ENCODE data around the gene MED29. TPM values are rescaled to one million over a fixed set of nuclear protein-coding genes. Genes with fewer than 3 reads are reported as not detected.

Gene MED29
- total RNA-seq, 2 experiments from 2014 or later: 45.0 to 46.1 TPM

DNA sequence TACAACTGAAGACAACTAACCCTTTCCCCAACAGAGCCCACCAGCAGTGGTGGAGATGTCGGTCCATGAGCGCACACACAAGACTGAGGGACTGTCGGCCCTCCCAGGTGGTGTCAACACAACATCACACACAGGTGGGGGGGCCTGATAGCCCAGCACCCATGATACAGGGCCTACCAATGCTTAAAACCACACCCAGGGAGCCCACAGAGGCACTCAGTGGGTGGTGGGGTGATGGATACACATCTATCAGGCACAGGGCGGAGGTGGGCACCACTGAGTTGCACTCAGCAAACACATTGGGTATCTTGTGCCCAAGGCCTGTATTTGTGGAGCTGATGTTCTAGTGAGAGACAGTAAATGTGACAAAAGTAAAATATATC lies 8.5 kb downstream of the MED29 start:
- Mint-ChIP-seq H3K27ac (peak overlapping the region; percentile 98), H3K4me1 (ENCODE audit: low read depth) (peaks cover 51% of the 10 kb centered on the region), H3K36me3 (ENCODE audit: low read depth) (peaks cover 41% of the 10 kb centered on the region), H3K9me3 (no peaks in the 10 kb centered on the region), H3K27me3 (no peaks in the 10 kb centered on the region), H3K4me3 (peak overlapping the region; percentile 74)
- Histone ChIP-seq H3K27me3 (ENCODE audit: control insufficient read depth in 1 of 2, insufficient read depth in 2 of 2, low read length in 2 of 2) (no peaks in the 10 kb centered on the region), H3K4me1 (ENCODE audit: insufficient read depth, low read length) (peaks cover 75% of the 10 kb centered on the region), H3K36me3 (ENCODE audit: insufficient read depth, low read length) (peaks cover 28% of the 10 kb centered on the region), H3K4me3 (ENCODE audit: low read length) (no peak overlapping the region), H3K9me3 (ENCODE audit: control insufficient read depth in 1 of 2, insufficient read depth in 1 of 2, low read length in 2 of 2) (no peaks in the 10 kb centered on the region), H3K27ac (ENCODE audit: low read depth in 1 of 2, low read length in 2 of 2) (peak overlapping the region in 1 of 2 donors; percentile 100)
- DNase-seq: no peak
- CTCF ChIA-PET: interaction anchor here (1.0 to 4.2 kb wide), 2 partner anchors 12 to 57 kb away, joined by 3 to 102 read pairs; partner anchors contain the start of genes PLEKHG2 and SAMD4B
- TF ChIP-seq, protein P1, sequence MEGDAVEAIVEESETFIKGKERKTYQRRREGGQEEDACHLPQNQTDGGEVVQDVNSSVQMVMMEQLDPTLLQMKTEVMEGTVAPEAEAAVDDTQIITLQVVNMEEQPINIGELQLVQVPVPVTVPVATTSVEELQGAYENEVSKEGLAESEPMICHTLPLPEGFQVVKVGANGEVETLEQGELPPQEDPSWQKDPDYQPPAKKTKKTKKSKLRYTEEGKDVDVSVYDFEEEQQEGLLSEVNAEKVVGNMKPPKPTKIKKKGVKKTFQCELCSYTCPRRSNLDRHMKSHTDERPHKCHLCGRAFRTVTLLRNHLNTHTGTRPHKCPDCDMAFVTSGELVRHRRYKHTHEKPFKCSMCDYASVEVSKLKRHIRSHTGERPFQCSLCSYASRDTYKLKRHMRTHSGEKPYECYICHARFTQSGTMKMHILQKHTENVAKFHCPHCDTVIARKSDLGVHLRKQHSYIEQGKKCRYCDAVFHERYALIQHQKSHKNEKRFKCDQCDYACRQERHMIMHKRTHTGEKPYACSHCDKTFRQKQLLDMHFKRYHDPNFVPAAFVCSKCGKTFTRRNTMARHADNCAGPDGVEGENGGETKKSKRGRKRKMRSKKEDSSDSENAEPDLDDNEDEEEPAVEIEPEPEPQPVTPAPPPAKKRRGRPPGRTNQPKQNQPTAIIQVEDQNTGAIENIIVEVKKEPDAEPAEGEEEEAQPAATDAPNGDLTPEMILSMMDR (IDR thresholded peaks at IDR 0.05): no peak
- POLR2A ChIA-PET: interaction anchor here (0.7 to 5.5 kb wide), 3 partner anchors 8 to 12 kb away, joined by 3 to 126 read pairs (median 112); partner anchors contain the start of genes PLEKHG2 and ZFP36
- ATAC-seq (ENCODE audit: poor library complexity): no peak
- intact Hi-C loops (cut with DNase I, micrococcal nuclease): loop anchor here in 1 of 2 experiments (5.0 kb wide), 1 partner anchor 133 kb away; the partner anchor contains the start of gene EID2B

DNA sequence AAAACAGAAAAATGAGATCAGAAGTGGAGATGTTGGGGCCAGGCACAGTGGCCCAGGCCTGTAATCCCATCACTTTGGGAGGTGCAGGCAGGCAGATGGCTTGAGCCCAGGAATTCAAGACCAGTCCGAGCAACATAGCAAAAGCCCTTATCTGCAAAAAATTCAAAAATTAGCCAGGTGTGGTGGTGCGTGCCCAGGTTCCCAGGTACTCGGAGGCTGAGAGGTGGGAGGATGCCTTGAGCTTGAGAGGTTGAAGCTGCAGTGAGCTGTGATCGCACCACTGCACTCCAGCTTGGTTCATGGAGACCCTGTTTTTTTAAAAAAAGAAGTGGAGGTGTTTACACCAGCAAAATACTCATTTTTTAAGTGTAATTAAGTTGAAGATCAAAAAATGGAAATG lies 8.9 kb downstream of the MED29 start:
- Histone ChIP-seq H3K4me1 (ENCODE audit: insufficient read depth, low read length) (peaks cover 80% of the 10 kb centered on the region), H3K36me3 (ENCODE audit: insufficient read depth, low read length) (peaks cover 24% of the 10 kb centered on the region), H3K4me3 (ENCODE audit: low read length) (no peak overlapping the region), H3K27me3 (ENCODE audit: control insufficient read depth in 1 of 2, insufficient read depth in 2 of 2, low read length in 2 of 2) (no peaks in the 10 kb centered on the region), H3K27ac (ENCODE audit: low read depth in 1 of 2, low read length in 2 of 2) (peak overlapping the region in 1 of 2 donors; percentile 100), H3K9me3 (ENCODE audit: control insufficient read depth in 1 of 2, insufficient read depth in 1 of 2, low read length in 2 of 2) (no peaks in the 10 kb centered on the region)
- intact Hi-C loops (cut with DNase I, micrococcal nuclease): no loop called here
- ChIA-PET CTCF (interaction anchor here (1.0 to 4.2 kb wide), 2 partner anchors 12 to 58 kb away, joined by 3 to 102 read pairs; partner anchors contain the start of genes PLEKHG2 and SAMD4B), POLR2A (interaction anchor here (0.7 to 5.5 kb wide), 4 partner anchors 8 to 36 kb away, joined by 3 to 126 read pairs (median 71); partner anchors contain the start of genes PLEKHG2, RPS16 and ZFP36)
- Mint-ChIP-seq H3K27me3 (no peaks in the 10 kb centered on the region), H3K36me3 (ENCODE audit: low read depth) (peaks cover 38% of the 10 kb centered on the region), H3K27ac (peak overlapping the region; percentile 98), H3K4me1 (ENCODE audit: low read depth) (peaks cover 54% of the 10 kb centered on the region), H3K4me3 (peak overlapping the region; percentile 74), H3K9me3 (no peaks in the 10 kb centered on the region)
- TF ChIP-seq, protein P1 (IDR thresholded peaks at IDR 0.05): no peak
- no peak for ATAC-seq (ENCODE audit: poor library complexity)
- no peak for DNase-seq

DNA sequence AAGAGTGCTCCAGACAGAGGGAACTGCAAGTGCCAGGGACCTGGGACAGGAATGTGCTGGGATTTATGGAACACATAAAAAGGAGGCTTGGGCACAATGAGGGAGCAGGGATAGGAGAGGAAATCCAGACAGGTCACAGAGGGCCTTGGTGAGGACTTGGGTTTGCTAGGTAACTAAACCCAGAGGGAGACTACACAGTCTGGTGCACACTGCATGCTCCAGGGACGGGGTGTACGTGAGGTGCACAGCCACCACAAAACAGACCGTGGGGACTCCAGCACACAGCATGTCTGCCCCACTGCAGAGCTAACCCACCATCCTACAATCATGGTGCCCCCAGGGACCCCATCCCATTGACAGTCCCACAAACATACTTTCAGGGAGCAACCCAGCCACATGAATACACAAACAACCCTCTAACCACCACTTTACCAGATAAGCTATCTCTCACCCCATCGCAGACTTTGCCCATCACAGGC lies 9.9 kb downstream of the MED29 start:
- H3K4me3 ChIP-seq (ENCODE audit: low read length): peak overlapping the region; percentile 73
- TF ChIP-seq, protein P1 (IDR thresholded peaks at IDR 0.05): no peak
- Mint-ChIP-seq H3K4me3 (peak overlapping the region; percentile 89), H3K36me3 (ENCODE audit: low read depth) (peaks cover 30% of the 10 kb centered on the region), H3K9me3 (no peaks in the 10 kb centered on the region), H3K4me1 (ENCODE audit: low read depth) (peaks cover 64% of the 10 kb centered on the region), H3K27ac (peak overlapping the region; percentile 98), H3K27me3 (no peaks in the 10 kb centered on the region)
- intact Hi-C loops (cut with DNase I, micrococcal nuclease): loop anchor here in 1 of 2 experiments (1.0 kb wide), 2 partner anchors 11 kb away; partner anchors contain the start of gene PLEKHG2
- DNase-seq (no peak), ATAC-seq (ENCODE audit: poor library complexity) (peak; percentile 9)
- H3K36me3 ChIP-seq (ENCODE audit: insufficient read depth, low read length): peaks cover 16% of the 10 kb centered on the region
- POLR2A ChIA-PET: interaction anchor here (0.5 to 9.4 kb wide), 8 partner anchors 7 to 559 kb away, joined by 3 to 144 read pairs (median 22); partner anchors contain the start of genes GMFG, MED29, PAF1 and PLEKHG2
- H3K9me3 ChIP-seq (ENCODE audit: control insufficient read depth in 1 of 2, insufficient read depth in 1 of 2, low read length in 2 of 2): no peaks in the 10 kb centered on the region
- H3K27me3 ChIP-seq (ENCODE audit: control insufficient read depth in 1 of 2, insufficient read depth in 2 of 2, low read length in 2 of 2): no peaks in the 10 kb centered on the region
- CTCF ChIA-PET: interaction anchor here (1.3 to 2.3 kb wide), 2 partner anchors 11 to 34 kb away, joined by 4 to 40 read pairs; partner anchors contain the start of genes PLEKHG2 and RPS16
- H3K27ac ChIP-seq (ENCODE audit: low read depth in 1 of 2, low read length in 2 of 2): peak overlapping the region; percentile 100
- peaks cover 90% of the 10 kb centered on the region for H3K4me1 ChIP-seq (ENCODE audit: insufficient read depth, low read length)

Data from CD4-positive, alpha-beta T cell (primary cell).